B cell (primary cell): ENCODE results near the gene NOL4L. TPM values are rescaled to one million over a fixed set of nuclear protein-coding genes. Genes with fewer than 3 reads are reported as not detected.

Experiments
- ATAC-seq: fragments of 200-7000 bp; cut with Tn5 transposase; one replicate; pipeline ENCODE4 v1.10.0; 2021; ENCODE audit warnings: low read depth, mild to moderate bottlenecking, moderate number of reproducible peaks, moderate library complexity
- CTCF ChIA-PET: fragments of 350-600 bp; sonication (Branson Sonifier 250); formaldehyde crosslinking; loops from one replicate; lab custom pipeline; 2021; ENCODE audit warnings: antibody characterized with exemption, inconsistent platforms; lab: Charles Lee
- POLR2A ChIA-PET: fragments of 350-600 bp; sonication (Branson Sonifier 250); formaldehyde crosslinking; loops from one replicate; lab custom pipeline; 2021; ENCODE audit warnings: antibody characterized with exemption; lab: Charles Lee
- DNase-seq: peaks from one replicate; pipeline ENCODE4 v3.0.0; 2013
- H2AFZ ChIP-seq: 2 replicates; pipeline ENCODE4 v1.6.1; 2012; ENCODE audit warnings: mild to moderate bottlenecking, low read depth, low read length; ENCODE audit not compliant: insufficient read depth, poor library complexity, severe bottlenecking
- H3K27ac ChIP-seq, 2 donors: 1 replicate in 1 of 2; 2 replicates in 1 of 2; pipeline ENCODE4 v1.5.1; 2012 to 2013; ENCODE audit warnings: low read length in 2 of 2, mild to moderate bottlenecking in 2 of 2, moderate library complexity in 1 of 2
- H3K27me3 ChIP-seq, 4 experiments: fragments of 200-600 bp in 1 of 4; sonication (generic) in 1 of 4; replicated peaks in 1 of 4; 1 replicate in 2 of 4; 2 replicates in 2 of 4; pipeline versions ENCODE4 v1.6.1 to v1.7.0; 2013 to 2016; ENCODE audit warnings: low read length in 3 of 4, mild to moderate bottlenecking in 2 of 4, mixed read lengths in 1 of 4, moderate library complexity in 1 of 4; ENCODE audit not compliant: insufficient read depth in 4 of 4, control insufficient read depth in 3 of 4; ENCODE audit errors: control extremely low read depth in 1 of 4
- H3K36me3 ChIP-seq, 2 experiments: replicated peaks in 1 of 2; 1 replicate in 1 of 2; 2 replicates in 1 of 2; pipeline versions ENCODE4 v1.6.1 to v1.7.1; 2013; ENCODE audit warnings: low read length in 1 of 2; ENCODE audit not compliant: insufficient read depth in 2 of 2, control insufficient read depth in 1 of 2; ENCODE audit errors: control extremely low read depth in 1 of 2, extremely low read depth in 1 of 2
- H3K4me1 ChIP-seq, 2 donors: fragments of 200-600 bp in 1 of 2; sonication (generic) in 1 of 2; 1 replicate in 1 of 2; 2 replicates in 1 of 2; pipeline versions ENCODE4 v1.5.1 to v1.6.1; 2013 to 2017; ENCODE audit warnings: low read length in 2 of 2; ENCODE audit not compliant: control insufficient read depth in 2 of 2, insufficient read depth in 2 of 2
- H3K4me2 ChIP-seq: replicated peaks from 2 replicates; pipeline ENCODE3; 2012; ENCODE audit warnings: mild to moderate bottlenecking, low read depth, low read length; ENCODE audit not compliant: poor library complexity, severe bottlenecking
- H3K4me3 ChIP-seq, 5 experiments: fragments of 200-600 bp in 1 of 5; sonication (generic) in 1 of 5; 1 replicate in 3 of 5; 2 replicates in 2 of 5; pipeline versions ENCODE4 v1.5.1 to v1.7.0; 2011 to 2016; ENCODE audit warnings: low read length in 4 of 5, mild to moderate bottlenecking in 4 of 5, low read depth in 2 of 5, control low read depth in 1 of 5, moderate library complexity in 1 of 5; ENCODE audit not compliant: insufficient read depth in 1 of 5; ENCODE audit errors: control extremely low read depth in 1 of 5, extremely low read depth in 1 of 5
- H3K79me2 ChIP-seq: fragments of 200-600 bp; sonication (generic); one replicate; pipeline ENCODE4 v1.6.0; 2016; ENCODE audit warnings: low read length; ENCODE audit not compliant: control insufficient read depth, insufficient read depth
- H3K9ac ChIP-seq: fragments of 200-600 bp; sonication (generic); 2 replicates; pipeline ENCODE4 v1.6.1; 2017; ENCODE audit warnings: mild to moderate bottlenecking, low read length, moderate library complexity
- H3K9me3 ChIP-seq, 3 donors: one replicate each; pipeline versions ENCODE4 v1.6.1 to v1.7.1; 2013; ENCODE audit warnings: low read length in 2 of 3; ENCODE audit not compliant: control insufficient read depth in 2 of 3, insufficient read depth in 1 of 3; ENCODE audit errors: control extremely low read depth in 1 of 3
- H4K20me1 ChIP-seq: 2 replicates; pipeline ENCODE4 v1.6.0; 2012; ENCODE audit warnings: mild to moderate bottlenecking, low read length; ENCODE audit not compliant: insufficient read depth, control insufficient read depth, poor library complexity, severe bottlenecking
- H3K27ac Mint-ChIP-seq: one replicate; pipeline ENCODE4 v1.8.0; 2021; ENCODE audit warnings: mixed read lengths
- H3K27me3 Mint-ChIP-seq: one replicate; pipeline ENCODE4 v1.8.0; 2021; ENCODE audit warnings: mixed read lengths
- H3K4me1 Mint-ChIP-seq: one replicate; pipeline ENCODE4 v1.8.0; 2021; ENCODE audit warnings: mixed read lengths
- H3K4me3 Mint-ChIP-seq: one replicate; pipeline ENCODE4 v1.8.0; 2021; ENCODE audit warnings: mixed read lengths
- H3K9me3 Mint-ChIP-seq: one replicate; pipeline ENCODE4 v1.8.0; 2022; ENCODE audit warnings: mixed read lengths; ENCODE audit not compliant: insufficient read depth
- CTCF ChIP-seq: fragments of 200-600 bp; IDR thresholded peaks from one replicate; pipeline ENCODE4 v1.8.0; 2022; ENCODE audit warnings: antibody characterized with exemption, mild to moderate bottlenecking
- EZH2 ChIP-seq: IDR thresholded peaks from 2 replicates; pipeline ENCODE4 v1.6.1; 2012; ENCODE audit warnings: borderline replicate concordance, low read depth, mild to moderate bottlenecking, moderate library complexity, low read length; ENCODE audit not compliant: insufficient read depth, poor library complexity, severe bottlenecking
- WGBS: methylation state at CpG from one replicate; pipeline ENCODE4 v1.1.5; 2013; ENCODE audit warnings: missing lambda C conversion rate; ENCODE audit not compliant: insufficient coverage; 5-methylcytosine and 5-hydroxymethylcytosine counted together
- intact Hi-C: fragments of 100-400 bp; cut with micrococcal nuclease; formaldehyde crosslinking; loops from one replicate; pipeline ENCODE4 v1.10.0; 2022
- polyA plus RNA-seq: library from polyadenylated mRNA; depleted of rRNA; stranded (reverse); fragments of >200 nt; gene quantifications from 2 replicates; pipeline ENCODE4 v1.2.3, GENCODE V29; 2012
- total RNA-seq, 2 donors: library from RNA; stranded (reverse); fragments of 120-200 nt in 1 of 2; gene quantifications; 1 replicate in 1 of 2; 2 replicates in 1 of 2; pipeline versions ENCODE4 v1.2.3 to v1.2.4, GENCODE V29; 2013 to 2022

The NOL4L gene
- total and polyA plus RNA-seq, 2 donors (not counting 1 experiment from before 2014, with no cell fraction given): 6.5 to 7.9 TPM

GRCh38 chr20:32580970-32581838 lies 3.9 kb downstream of the NOL4L start:
- POLR2A ChIA-PET: no interaction called here

GRCh38 chr20:32580219-32580969 lies 4.7 kb downstream of the NOL4L start:
- ATAC-seq (no peak), DNase-seq (no peak)
- Mint-ChIP-seq H3K4me1 (peaks cover 23% of the 10 kb centered on the region), H3K4me3 (no peak overlapping the region), H3K9me3 (no peaks in the 10 kb centered on the region), H3K27ac (no peak overlapping the region), H3K27me3 (peaks cover 2% of the 10 kb centered on the region)
- Histone ChIP-seq H3K27ac (no peak overlapping the region), H3K36me3 (no peaks in the 10 kb centered on the region), H3K27me3 (peaks cover 0 to 9% (median 0%) of the 10 kb centered on the region in 4 experiments), H3K79me2 (no peaks in the 10 kb centered on the region), H3K4me1 (peaks cover 18 to 23% of the 10 kb centered on the region in 2 donors), H3K4me2 (peak overlapping the region; percentile 30), H3K4me3 (no peak overlapping the region), H4K20me1 (no peaks in the 10 kb centered on the region), H3K9me3 (no peaks in the 10 kb centered on the region), H2AFZ (no peak overlapping the region), H3K9ac (no peak overlapping the region)
- no peak for TF ChIP-seq EZH2
- TF ChIP-seq CTCF: no peak
- intact Hi-C loops: loop anchor here (5.0 kb wide), 1 partner anchor 43 kb away; no protein-coding TSS in a partner anchor
- CTCF ChIA-PET: interaction anchor here (0.6 to 1.2 kb wide), 2 partner anchors 46 to 58 kb away, joined by 4 to 5 read pairs; no protein-coding TSS in a partner anchor
- POLR2A ChIA-PET: no interaction called here
- 67% methylated on average over 18 of the region's 21 CpGs for WGBS

More at GRCh38 chr20:32580970-32581838, 3.9 kb downstream of the NOL4L start:
- DNase-seq (no peak), ATAC-seq (no peak)
- no peaks in the 10 kb centered on the region for H4K20me1 ChIP-seq
- peaks cover 7% of the 10 kb centered on the region for H3K27me3 Mint-ChIP-seq
- H3K36me3 ChIP-seq: no peaks in the 10 kb centered on the region
- H3K79me2 ChIP-seq: no peaks in the 10 kb centered on the region
- peak overlapping the region; percentile 63 for H3K4me3 Mint-ChIP-seq
- peak overlapping the region; percentile 30 for H3K4me2 ChIP-seq
- no peaks in the 10 kb centered on the region for H3K9me3 ChIP-seq
- no peak overlapping the region for H2AFZ ChIP-seq
- H3K27me3 ChIP-seq: peaks cover 0 to 9% (median 3%) of the 10 kb centered on the region in 4 experiments
- peak overlapping the region; percentile 67 for H3K27ac Mint-ChIP-seq
- no peak overlapping the region for H3K27ac ChIP-seq
- 22% methylated on average over 13 of the region's 19 CpGs for WGBS
- CTCF ChIA-PET: interaction anchor here (1.2 kb wide), 1 partner anchor 59 kb away, joined by 5 read pairs; no protein-coding TSS in a partner anchor
- peaks cover 25 to 31% of the 10 kb centered on the region in 2 donors for H3K4me1 ChIP-seq
- TF ChIP-seq EZH2: no peak
- H3K9me3 Mint-ChIP-seq: no peaks in the 10 kb centered on the region
- peaks cover 29% of the 10 kb centered on the region for H3K4me1 Mint-ChIP-seq
- H3K9ac ChIP-seq: no peak overlapping the region
- H3K4me3 ChIP-seq: no peak overlapping the region
- intact Hi-C loops: loop anchor here (5.0 kb wide), 1 partner anchor 44 kb away; no protein-coding TSS in a partner anchor
